ENCODE data around the gene LARP4B.

- TF ChIP-seq POLR2A (IDR thresholded peaks at IDR 0.05; ENCODE audit: low read length) (no peak), CEBPB (IDR thresholded peaks at IDR 0.05) (no peak), CTCF (IDR thresholded peaks at IDR 0.05) (no peak), RCOR1 (IDR thresholded peaks at IDR 0.05; ENCODE audit: low read depth, low read length) (no peak), CHD4 (IDR thresholded peaks at IDR 0.05; ENCODE audit: borderline replicate concordance) (no peak), ELK1 (IDR thresholded peaks at IDR 0.05; ENCODE audit: low read depth, low read length) (no peak), EP300 (IDR thresholded peaks at IDR 0.05) (no peak)
- TF ChIP-seq, protein P1, sequence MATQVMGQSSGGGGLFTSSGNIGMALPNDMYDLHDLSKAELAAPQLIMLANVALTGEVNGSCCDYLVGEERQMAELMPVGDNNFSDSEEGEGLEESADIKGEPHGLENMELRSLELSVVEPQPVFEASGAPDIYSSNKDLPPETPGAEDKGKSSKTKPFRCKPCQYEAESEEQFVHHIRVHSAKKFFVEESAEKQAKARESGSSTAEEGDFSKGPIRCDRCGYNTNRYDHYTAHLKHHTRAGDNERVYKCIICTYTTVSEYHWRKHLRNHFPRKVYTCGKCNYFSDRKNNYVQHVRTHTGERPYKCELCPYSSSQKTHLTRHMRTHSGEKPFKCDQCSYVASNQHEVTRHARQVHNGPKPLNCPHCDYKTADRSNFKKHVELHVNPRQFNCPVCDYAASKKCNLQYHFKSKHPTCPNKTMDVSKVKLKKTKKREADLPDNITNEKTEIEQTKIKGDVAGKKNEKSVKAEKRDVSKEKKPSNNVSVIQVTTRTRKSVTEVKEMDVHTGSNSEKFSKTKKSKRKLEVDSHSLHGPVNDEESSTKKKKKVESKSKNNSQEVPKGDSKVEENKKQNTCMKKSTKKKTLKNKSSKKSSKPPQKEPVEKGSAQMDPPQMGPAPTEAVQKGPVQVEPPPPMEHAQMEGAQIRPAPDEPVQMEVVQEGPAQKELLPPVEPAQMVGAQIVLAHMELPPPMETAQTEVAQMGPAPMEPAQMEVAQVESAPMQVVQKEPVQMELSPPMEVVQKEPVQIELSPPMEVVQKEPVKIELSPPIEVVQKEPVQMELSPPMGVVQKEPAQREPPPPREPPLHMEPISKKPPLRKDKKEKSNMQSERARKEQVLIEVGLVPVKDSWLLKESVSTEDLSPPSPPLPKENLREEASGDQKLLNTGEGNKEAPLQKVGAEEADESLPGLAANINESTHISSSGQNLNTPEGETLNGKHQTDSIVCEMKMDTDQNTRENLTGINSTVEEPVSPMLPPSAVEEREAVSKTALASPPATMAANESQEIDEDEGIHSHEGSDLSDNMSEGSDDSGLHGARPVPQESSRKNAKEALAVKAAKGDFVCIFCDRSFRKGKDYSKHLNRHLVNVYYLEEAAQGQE (IDR thresholded peaks at IDR 0.05) = no peak
- TF ChIP-seq, protein P2, sequence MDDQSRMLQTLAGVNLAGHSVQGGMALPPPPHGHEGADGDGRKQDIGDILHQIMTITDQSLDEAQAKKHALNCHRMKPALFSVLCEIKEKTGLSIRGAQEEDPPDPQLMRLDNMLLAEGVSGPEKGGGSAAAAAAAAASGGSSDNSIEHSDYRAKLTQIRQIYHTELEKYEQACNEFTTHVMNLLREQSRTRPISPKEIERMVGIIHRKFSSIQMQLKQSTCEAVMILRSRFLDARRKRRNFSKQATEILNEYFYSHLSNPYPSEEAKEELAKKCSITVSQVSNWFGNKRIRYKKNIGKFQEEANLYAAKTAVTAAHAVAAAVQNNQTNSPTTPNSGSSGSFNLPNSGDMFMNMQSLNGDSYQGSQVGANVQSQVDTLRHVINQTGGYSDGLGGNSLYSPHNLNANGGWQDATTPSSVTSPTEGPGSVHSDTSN (IDR thresholded peaks at IDR 0.05) = no peak
These were observed 85.3 kb downstream of the LARP4B start for GRCh38 chr10:846126-846685.

Measured in A549 (cell line).